ENCODE data around the gene SULT2A1.

Gene SULT2A1

GRCh38 chr19:47891923-47892666 is 6.0 kb upstream of the SULT2A1 start:
- Histone ChIP-seq H3F3A (ENCODE audit: insufficient read depth, low read length) (no peaks in the 10 kb centered on the region), H3K79me2 (ENCODE audit: insufficient read depth, low read length) (no peaks in the 10 kb centered on the region), H3K9me2 (ENCODE audit: low read depth, low read length) (no peaks in the 10 kb centered on the region), H3K4me2 (ENCODE audit: low read length) (no peak overlapping the region), H3K27me3 (ENCODE audit: insufficient read depth, low read length) (no peaks in the 10 kb centered on the region), H2AFZ (ENCODE audit: low read length) (no peak overlapping the region), H3K36me3 (ENCODE audit: insufficient read depth, low read length) (no peaks in the 10 kb centered on the region), H3K27ac (ENCODE audit: low read depth, low read length, poor library complexity, severe bottlenecking) (no peak overlapping the region), H3K9me3 (ENCODE audit: low read length) (peaks cover 3% of the 10 kb centered on the region; the same call in 1 of the 2 replicates), H3K4me3 (ENCODE audit: low read depth, low read length, poor library complexity, severe bottlenecking) (no peak overlapping the region), H3K4me1 (ENCODE audit: insufficient read depth, low read length, severe bottlenecking) (no peaks in the 10 kb centered on the region), H3K9ac (ENCODE audit: low read length) (no peak overlapping the region), H4K20me1 (ENCODE audit: insufficient read depth, low read length) (no peaks in the 10 kb centered on the region)
- TF ChIP-seq CTCF (IDR thresholded peaks at IDR 0.05; ENCODE audit: low read length): no peak
- TF ChIP-seq EZH2 (IDR thresholded peaks at IDR 0.05; ENCODE audit: borderline replicate concordance, low read length): no peak

DNA sequence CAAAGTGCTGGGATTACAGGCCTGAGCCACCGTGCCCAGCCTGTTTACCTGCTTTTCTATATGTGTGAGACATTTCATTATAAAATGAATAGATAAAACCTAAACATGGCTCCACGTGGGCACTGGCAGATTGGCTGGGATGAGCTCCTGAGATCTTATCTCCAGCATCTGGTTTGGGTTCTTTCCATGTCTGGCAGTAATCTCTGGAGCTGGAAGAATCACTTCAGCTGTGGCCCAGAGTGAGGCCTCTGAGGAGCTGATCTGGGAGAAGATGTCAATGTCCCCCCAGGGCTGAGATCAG is 5.5 kb upstream of the SULT2A1 start:
- Histone ChIP-seq H3K9me3 (ENCODE audit: low read length) (peaks cover 3% of the 10 kb centered on the region; the same call in 1 of the 2 replicates), H3K27me3 (ENCODE audit: insufficient read depth, low read length) (no peaks in the 10 kb centered on the region), H3K79me2 (ENCODE audit: insufficient read depth, low read length) (no peaks in the 10 kb centered on the region), H3F3A (ENCODE audit: insufficient read depth, low read length) (no peaks in the 10 kb centered on the region), H3K4me2 (ENCODE audit: low read length) (no peak overlapping the region), H3K36me3 (ENCODE audit: insufficient read depth, low read length) (no peaks in the 10 kb centered on the region), H2AFZ (ENCODE audit: low read length) (no peak overlapping the region), H3K9ac (ENCODE audit: low read length) (no peak overlapping the region), H3K9me2 (ENCODE audit: low read depth, low read length) (no peaks in the 10 kb centered on the region), H3K4me1 (ENCODE audit: insufficient read depth, low read length, severe bottlenecking) (no peaks in the 10 kb centered on the region), H4K20me1 (ENCODE audit: insufficient read depth, low read length) (no peaks in the 10 kb centered on the region), H3K27ac (ENCODE audit: low read depth, low read length, poor library complexity, severe bottlenecking) (no peak overlapping the region), H3K4me3 (ENCODE audit: low read depth, low read length, poor library complexity, severe bottlenecking) (no peak overlapping the region)
- TF ChIP-seq CTCF (IDR thresholded peaks at IDR 0.05; ENCODE audit: low read length) (no peak), EZH2 (IDR thresholded peaks at IDR 0.05; ENCODE audit: borderline replicate concordance, low read length) (no peak)

DNA sequence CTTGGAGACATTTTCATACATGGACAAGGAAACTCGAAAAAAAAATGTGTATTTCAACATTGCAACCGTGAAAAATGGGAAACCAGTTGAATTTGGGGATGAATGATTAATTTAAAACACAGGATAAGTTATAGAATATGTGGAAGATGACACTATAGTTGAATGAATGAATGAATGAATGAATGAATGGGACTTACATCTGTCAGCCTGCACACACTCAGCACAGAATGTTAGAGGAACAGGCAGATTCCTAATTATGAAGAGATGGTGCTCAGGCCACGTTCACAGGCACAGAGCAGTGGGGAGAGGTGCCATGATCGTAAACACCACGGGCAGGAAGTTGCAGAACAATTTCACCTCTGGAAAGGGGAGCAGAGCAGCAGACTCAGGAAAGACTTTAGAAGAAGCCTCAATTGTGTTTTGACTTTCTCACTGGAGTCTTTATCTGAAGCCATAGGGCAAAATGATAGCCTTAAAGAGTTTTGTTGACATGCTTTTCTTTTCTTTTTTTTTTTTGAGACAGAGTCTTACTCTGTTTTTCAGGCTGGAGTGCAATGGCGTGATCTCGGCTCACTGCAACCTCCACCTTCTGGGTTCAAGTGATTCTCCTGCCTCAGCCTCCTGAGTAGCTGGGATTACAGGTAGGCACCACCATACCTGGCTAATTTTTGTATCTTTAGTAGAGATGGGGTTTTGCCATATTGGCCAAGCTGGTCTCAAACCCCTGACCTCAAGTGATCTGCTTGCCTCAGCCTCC is 4.9 kb upstream of the SULT2A1 start:
- H3K4me3 ChIP-seq (ENCODE audit: low read depth, low read length, poor library complexity, severe bottlenecking): no peak overlapping the region
- H3K9me2 ChIP-seq (ENCODE audit: low read depth, low read length): no peaks in the 10 kb centered on the region
- no peaks in the 10 kb centered on the region for H4K20me1 ChIP-seq (ENCODE audit: insufficient read depth, low read length)
- H2AFZ ChIP-seq (ENCODE audit: low read length): no peak overlapping the region
- no peak overlapping the region for H3K9ac ChIP-seq (ENCODE audit: low read length)
- H3K4me2 ChIP-seq (ENCODE audit: low read length): no peak overlapping the region
- H3F3A ChIP-seq (ENCODE audit: insufficient read depth, low read length): no peaks in the 10 kb centered on the region
- H3K27me3 ChIP-seq (ENCODE audit: insufficient read depth, low read length): no peaks in the 10 kb centered on the region
- no peak overlapping the region for H3K27ac ChIP-seq (ENCODE audit: low read depth, low read length, poor library complexity, severe bottlenecking)
- no peaks in the 10 kb centered on the region for H3K4me1 ChIP-seq (ENCODE audit: insufficient read depth, low read length, severe bottlenecking)
- TF ChIP-seq EZH2 (IDR thresholded peaks at IDR 0.05; ENCODE audit: borderline replicate concordance, low read length) (no peak), CTCF (IDR thresholded peaks at IDR 0.05; ENCODE audit: low read length) (no peak)
- no peaks in the 10 kb centered on the region for H3K79me2 ChIP-seq (ENCODE audit: insufficient read depth, low read length)
- peaks cover 3% of the 10 kb centered on the region; the same call in 1 of the 2 replicates for H3K9me3 ChIP-seq (ENCODE audit: low read length)
- H3K36me3 ChIP-seq (ENCODE audit: insufficient read depth, low read length): no peaks in the 10 kb centered on the region
